Measurements from ENCODE around the gene SLC27A6. TPM values are rescaled to one million over a fixed set of nuclear protein-coding genes. Genes with fewer than 3 reads are reported as not detected.
"Not testable (repeated sequence)": the region's sequence is repeated elsewhere in the genome, so short reads cannot be mapped to it uniquely, and the experiment has no call there.

Gene SLC27A6
- polyA plus RNA-seq, 1 experiment: 0.04 TPM

GRCh38 chr5:129031886-129032683, 66.8 kb downstream of the SLC27A6 start:
- H3K9me3 ChIP-seq (ENCODE audit: control insufficient read depth, insufficient read depth, low read length): no peaks in the 10 kb centered on the region
- H3K27ac ChIP-seq (ENCODE audit: low read depth, low read length): no peak overlapping the region
- no peaks in the 10 kb centered on the region for H3K27me3 ChIP-seq (ENCODE audit: control insufficient read depth, insufficient read depth, low read length)
- no peak for DNase-seq (ENCODE audit: low read depth, low spot score)
- POLR2A ChIA-PET: no interaction called here
- CTCF ChIA-PET: interaction anchor here (0.6 kb wide), 1 partner anchor 38 kb away, joined by 3 read pairs; no protein-coding TSS in a partner anchor
- no peak for TF ChIP-seq CTCF (IDR thresholded peaks at IDR 0.05; ENCODE audit: low read depth, low read length)
- no peak overlapping the region for H3K4me3 ChIP-seq (ENCODE audit: low read depth, low read length)

- H3K27ac ChIP-seq (ENCODE audit: low read depth, low read length); DNase-seq (ENCODE audit: low read depth, low spot score); POLR2A ChIA-PET; H3K27me3 ChIP-seq (ENCODE audit: control insufficient read depth, insufficient read depth, low read length); H3K9me3 ChIP-seq (ENCODE audit: control insufficient read depth, insufficient read depth, low read length); H3K4me3 ChIP-seq (ENCODE audit: low read depth, low read length); CTCF ChIA-PET: not testable (repeated sequence)
Measured at GRCh38 chr5:129036257-129036656, 71.0 kb downstream of the SLC27A6 start.

GRCh38 chr5:129041196-129041881, 76.1 kb downstream of the SLC27A6 start:
- no peak overlapping the region for H3K4me3 ChIP-seq (ENCODE audit: low read depth, low read length)
- H3K27ac ChIP-seq (ENCODE audit: low read depth, low read length): no peak overlapping the region
- H3K27me3 ChIP-seq (ENCODE audit: control insufficient read depth, insufficient read depth, low read length): no peaks in the 10 kb centered on the region
- no peaks in the 10 kb centered on the region for H3K9me3 ChIP-seq (ENCODE audit: control insufficient read depth, insufficient read depth, low read length)
- no peak for DNase-seq (ENCODE audit: low read depth, low spot score)
- ChIA-PET CTCF (no interaction called here), POLR2A (no interaction called here)
- no peak for TF ChIP-seq CTCF (IDR thresholded peaks at IDR 0.05; ENCODE audit: low read depth, low read length)

GRCh38 chr5:129042306-129042705, 77.0 kb downstream of the SLC27A6 start:
- H3K4me3 ChIP-seq (ENCODE audit: low read depth, low read length): no peak overlapping the region
- ChIA-PET POLR2A (no interaction called here), CTCF (interaction anchor here (0.7 kb wide), 1 partner anchor 1513 kb away, joined by 3 read pairs; no protein-coding TSS in a partner anchor)
- H3K27me3 ChIP-seq (ENCODE audit: control insufficient read depth, insufficient read depth, low read length): no peaks in the 10 kb centered on the region
- no peaks in the 10 kb centered on the region for H3K9me3 ChIP-seq (ENCODE audit: control insufficient read depth, insufficient read depth, low read length)
- DNase-seq (ENCODE audit: low read depth, low spot score): no peak
- no peak overlapping the region for H3K27ac ChIP-seq (ENCODE audit: low read depth, low read length)
- no peak for TF ChIP-seq CTCF (IDR thresholded peaks at IDR 0.05; ENCODE audit: low read depth, low read length)

- no peaks in the 10 kb centered on the region for H3K27me3 ChIP-seq (ENCODE audit: control insufficient read depth, insufficient read depth, low read length)
- no peak for TF ChIP-seq CTCF (IDR thresholded peaks at IDR 0.05; ENCODE audit: low read depth, low read length)
- CTCF ChIA-PET: no interaction called here
- H3K4me3 ChIP-seq (ENCODE audit: low read depth, low read length): no peak overlapping the region
- no peak for DNase-seq (ENCODE audit: low read depth, low spot score)
- POLR2A ChIA-PET: no interaction called here
- no peaks in the 10 kb centered on the region for H3K9me3 ChIP-seq (ENCODE audit: control insufficient read depth, insufficient read depth, low read length)
- H3K27ac ChIP-seq (ENCODE audit: low read depth, low read length): no peak overlapping the region
Measured at GRCh38 chr5:129043894-129044293, 78.6 kb downstream of the SLC27A6 start.

Data from AG04450 (cell line).